Lung (tissue), 12 donors: ENCODE measurements around the gene PSMC3IP. TPM values are rescaled to one million over a fixed set of nuclear protein-coding genes. Genes with fewer than 3 reads are reported as not detected.

Experiments used
- ATAC-seq: fragments of 200-7000 bp; cut with Tn5 transposase; one replicate; pipeline ENCODE4 v1.9.1; 2020; ENCODE audit warnings: moderate number of reproducible peaks; ENCODE audit not compliant: insufficient read depth, low FRiP score
- DNase-seq, 3 donors: peaks; one replicate each; pipeline ENCODE4 v3.0.0-alpha.2; 2013 to 2017
- H3K27ac ChIP-seq, 2 donors: one replicate each; pipeline ENCODE4 v1.5.1; 2013; ENCODE audit warnings: mild to moderate bottlenecking in 2 of 2, moderate library complexity in 2 of 2, control low read depth in 1 of 2, inconsistent platforms in 1 of 2, low read depth in 1 of 2, low read length in 1 of 2
- H3K27me3 ChIP-seq, 3 donors: one replicate each; pipeline ENCODE4 v1.5.1; 2013; ENCODE audit warnings: low read length in 2 of 3; ENCODE audit not compliant: control insufficient read depth in 3 of 3, insufficient read depth in 3 of 3
- H3K36me3 ChIP-seq, 4 donors: one replicate each; pipeline ENCODE4 v1.5.1; 2013; ENCODE audit warnings: low read length in 4 of 4, mild to moderate bottlenecking in 1 of 4, moderate library complexity in 1 of 4; ENCODE audit not compliant: control insufficient read depth in 4 of 4, insufficient read depth in 4 of 4
- H3K4me1 ChIP-seq, 5 donors: one replicate each; pipeline ENCODE4 v1.5.1; 2013; ENCODE audit warnings: low read length in 5 of 5, mild to moderate bottlenecking in 2 of 5, moderate library complexity in 1 of 5; ENCODE audit not compliant: control insufficient read depth in 5 of 5, insufficient read depth in 5 of 5
- H3K4me3 ChIP-seq: one replicate; pipeline ENCODE4 v1.5.1; 2013; ENCODE audit warnings: mild to moderate bottlenecking, control low read depth, moderate library complexity
- H3K9ac ChIP-seq, 2 donors: one replicate each; pipeline ENCODE4 v1.5.1; 2013; ENCODE audit warnings: low read length in 2 of 2, control low read depth in 1 of 2; ENCODE audit not compliant: insufficient read depth in 1 of 2
- H3K9me3 ChIP-seq, 4 donors: one replicate each; pipeline ENCODE4 v1.5.1; 2013; ENCODE audit warnings: low read length in 3 of 4, mild to moderate bottlenecking in 1 of 4, moderate library complexity in 1 of 4; ENCODE audit not compliant: control insufficient read depth in 4 of 4, insufficient read depth in 3 of 4
- CTCF ChIP-seq: IDR thresholded peaks from 2 replicates; pipeline ENCODE4 v1.5.1; 2012; ENCODE audit warnings: mild to moderate bottlenecking; ENCODE audit errors: control extremely low read depth, extremely low read depth
- WGBS, 2 donors: extraction: QIAGEN DNeasy Blood & Tissue Kit; methylation state at CpG; one replicate each; pipeline ENCODE4 v1.1.7; 2013; 5-methylcytosine and 5-hydroxymethylcytosine counted together
- polyA plus RNA-seq, 2 donors: library from polyadenylated mRNA; stranded (reverse); fragments of 200-250 nt; gene quantifications; one replicate each; pipeline ENCODE4 v1.2.1, GENCODE V29; 2013
- total RNA-seq, 2 donors: library from RNA; depleted of rRNA in 1 of 2; stranded (reverse); fragments of >200 nt in 1 of 2; gene quantifications; one replicate each; pipeline ENCODE4 v1.2.1, GENCODE V29; 2014 to 2021
- donor health status: control.
- donor health status: control.
- donor health status: Bipolar disorder and iron deficiency.
- donor health status: healthy.
- donor health status: DM: yes; HTN: yes; CAD: no.

Gene PSMC3IP
- total and polyA plus RNA-seq, 4 donors = 3.4 to 7.5 (median 4.0) TPM

- no peak for ATAC-seq
These were observed 5.9 kb downstream of the PSMC3IP start for GRCh38 chr17:42571435-42572225.

GRCh38 chr17:42568341-42569111, 9.0 kb downstream of the PSMC3IP start:
- peak overlapping the region in 1 of 2 donors; percentile 9 for H3K27ac ChIP-seq
- TF ChIP-seq CTCF = no peak
- H3K9ac ChIP-seq = no peak overlapping the region
- no peak overlapping the region for H3K4me3 ChIP-seq
- H3K4me1 ChIP-seq = peaks cover 0 to 19% (median 10%) of the 10 kb centered on the region in 5 donors
- peaks cover 23 to 58% (median 55%) of the 10 kb centered on the region in 4 donors for H3K36me3 ChIP-seq
- H3K9me3 ChIP-seq = no peaks in the 10 kb centered on the region
- DNase-seq (no peak), ATAC-seq (no peak)
- no peaks in the 10 kb centered on the region for H3K27me3 ChIP-seq
- whole genome bisulfite sequencing, 2 donors = 87 to 92% methylated on average over 14 of the region's 14 CpGs

More at GRCh38 chr17:42571435-42572225, 5.9 kb downstream of the PSMC3IP start:
- Histone ChIP-seq H3K9me3 (no peaks in the 10 kb centered on the region), H3K4me3 (no peak overlapping the region), H3K36me3 (peaks cover 27 to 53% (median 42%) of the 10 kb centered on the region in 4 donors), H3K9ac (no peak overlapping the region), H3K27ac (peak overlapping the region in 1 of 2 donors; percentile 20), H3K4me1 (peaks cover 0 to 17% (median 2%) of the 10 kb centered on the region in 5 donors), H3K27me3 (no peaks in the 10 kb centered on the region)
- no peak for DNase-seq
- 67 to 89% methylated on average over 12 of the region's 12 CpGs for WGBS, 2 donors
- no peak for TF ChIP-seq CTCF

GRCh38 chr17:42566883-42567573, 10.5 kb downstream of the PSMC3IP start, which contains the start of gene MLX:
TSS of gene MLX (plus strand) at chr17:42567100. CDS start at chr17:42567125, 25 bp downstream.
- DNase-seq (peak; percentile 93 to 94 (median 94)), ATAC-seq (peak; percentile 82)
- Histone ChIP-seq H3K9ac (peak within 1 kb of the TSS; percentile 53 to 69), H3K27ac (peak within 1 kb of the TSS; percentile 95 to 97), H3K9me3 (no peaks in the 10 kb centered on the region), H3K36me3 (peaks cover 13 to 48% (median 43%) of the 10 kb centered on the region in 4 donors), H3K4me1 (peaks cover 3 to 31% (median 18%) of the 10 kb centered on the region in 5 donors), H3K4me3 (peak within 1 kb of the TSS; percentile 79), H3K27me3 (no peaks in the 10 kb centered on the region)
- no peak for TF ChIP-seq CTCF
- 0% methylated on average over 59 to 72 of the region's 72 CpGs for WGBS, 2 donors
